ENCODE data around the gene CRISPLD2.

Gene CRISPLD2

GRCh38 chr16:84905965-84906460 is 86.2 kb downstream of the CRISPLD2 start:
- DNase-seq (ENCODE audit: extremely low read depth, low read depth): no peak
- TF ChIP-seq CTCF (IDR thresholded peaks at IDR 0.05; ENCODE audit: low read depth, low read length, missing control alignments): no peak
- no peak overlapping the region for H3K4me3 ChIP-seq (replicated peaks; ENCODE audit: low read depth, low read length)

GRCh38 chr16:84907051-84907450 is 87.3 kb downstream of the CRISPLD2 start:
- no peak for TF ChIP-seq CTCF (IDR thresholded peaks at IDR 0.05; ENCODE audit: low read depth, low read length, missing control alignments)
- DNase-seq (ENCODE audit: extremely low read depth, low read depth): no peak
- H3K4me3 ChIP-seq (replicated peaks; ENCODE audit: low read depth, low read length): no peak overlapping the region

GRCh38 chr16:84907575-84907974 is 87.8 kb downstream of the CRISPLD2 start:
- TF ChIP-seq CTCF (IDR thresholded peaks at IDR 0.05; ENCODE audit: low read depth, low read length, missing control alignments): no peak
- DNase-seq (ENCODE audit: extremely low read depth, low read depth): no peak
- no peak overlapping the region for H3K4me3 ChIP-seq (replicated peaks; ENCODE audit: low read depth, low read length)

GRCh38 chr16:84909476-84910085 is 89.8 kb downstream of the CRISPLD2 start:
- no peak for DNase-seq (ENCODE audit: extremely low read depth, low read depth)
- no peak for TF ChIP-seq CTCF (IDR thresholded peaks at IDR 0.05; ENCODE audit: low read depth, low read length, missing control alignments)
- H3K4me3 ChIP-seq (replicated peaks; ENCODE audit: low read depth, low read length): no peak overlapping the region

GRCh38 chr16:84911486-84912216 is 91.9 kb downstream of the CRISPLD2 start:
- no peak overlapping the region for H3K4me3 ChIP-seq (replicated peaks; ENCODE audit: low read depth, low read length)
- DNase-seq (ENCODE audit: extremely low read depth, low read depth): no peak
- no peak for TF ChIP-seq CTCF (IDR thresholded peaks at IDR 0.05; ENCODE audit: low read depth, low read length, missing control alignments)

- TF ChIP-seq CTCF (IDR thresholded peaks at IDR 0.05; ENCODE audit: low read depth, low read length, missing control alignments): no peak
- no peak for DNase-seq (ENCODE audit: extremely low read depth, low read depth)
- no peak overlapping the region for H3K4me3 ChIP-seq (replicated peaks; ENCODE audit: low read depth, low read length)
These were observed 93.5 kb downstream of the CRISPLD2 start for GRCh38 chr16:84913315-84913714.
